ENCODE measurements around the gene SLC25A42.
"Not testable (repeated sequence)": the region's sequence is repeated elsewhere in the genome, so short reads cannot be mapped to it uniquely, and the experiment has no call there.

SLC25A42 gene

DNA sequence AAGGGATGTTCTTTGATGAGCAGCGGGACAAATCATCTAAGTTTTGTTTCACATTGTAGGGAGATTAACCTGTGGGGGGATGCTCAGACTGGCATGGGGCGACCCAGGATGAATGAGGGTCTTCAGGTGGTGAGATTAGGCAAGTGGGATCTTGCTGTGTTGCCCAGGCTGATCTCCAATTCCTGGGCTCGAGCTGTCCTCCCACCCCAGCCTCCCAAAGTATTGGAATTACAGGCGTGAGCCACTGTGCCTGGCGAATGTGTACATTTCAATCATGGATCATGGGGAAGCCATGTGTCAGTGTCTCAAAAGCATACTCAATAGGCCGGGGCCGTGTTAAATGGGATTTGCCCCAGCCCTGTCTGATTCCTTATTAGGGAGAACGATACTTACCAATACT lies 8.1 kb downstream of the SLC25A42 start:
- DNase-seq = no peak

DNA sequence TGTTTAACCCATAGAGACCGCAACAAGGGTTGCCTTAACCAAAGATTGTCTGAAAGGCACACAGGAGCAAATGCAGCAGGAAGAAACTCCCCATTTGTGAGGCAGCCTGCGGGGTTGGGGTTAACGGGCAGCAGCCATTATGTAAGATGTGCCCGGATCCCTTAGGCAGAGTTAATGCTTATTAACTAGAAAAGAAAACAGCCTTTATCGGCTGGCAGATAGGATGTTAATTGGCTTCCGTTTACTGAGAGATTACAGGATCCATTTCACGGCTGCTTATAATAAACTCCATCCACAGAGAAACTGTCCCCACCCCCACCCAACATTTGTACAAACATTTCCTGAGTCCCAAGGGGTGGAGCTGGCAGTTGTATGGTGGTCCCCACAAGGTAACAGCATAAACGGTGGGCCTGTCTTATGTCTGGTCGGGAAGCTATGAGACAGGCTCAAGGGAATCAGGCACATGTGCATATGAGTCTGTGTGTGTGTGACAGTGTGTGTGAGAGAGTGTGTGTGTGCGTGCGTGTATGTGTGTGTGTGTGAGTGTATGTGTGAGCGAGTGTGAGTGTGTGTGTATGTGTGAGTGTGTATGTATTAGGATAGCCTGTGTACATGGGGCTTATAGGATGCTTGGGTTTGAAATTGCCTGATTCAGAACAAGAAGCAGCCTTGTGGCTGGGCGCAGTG lies 10.5 kb downstream of the SLC25A42 start:
- no peak for DNase-seq

DNA sequence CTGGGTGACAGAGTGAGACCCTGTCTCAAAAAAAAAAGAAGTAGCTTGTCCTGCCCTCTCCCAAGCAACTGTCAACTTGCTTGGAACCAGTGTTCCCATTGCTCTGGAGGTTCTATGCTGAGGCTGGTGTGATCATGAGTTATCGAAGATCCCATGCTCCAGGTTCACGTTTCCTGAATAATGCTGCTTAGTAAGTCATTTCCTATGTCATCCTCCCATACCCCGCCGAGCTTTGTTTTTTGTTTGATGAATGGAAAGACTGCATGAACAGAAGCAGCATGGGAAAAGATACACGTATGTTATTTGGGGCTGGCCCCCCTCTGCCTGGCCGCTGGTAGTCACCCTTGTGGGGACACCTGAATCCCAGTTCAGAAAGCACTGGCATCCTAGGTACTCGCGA lies 11.3 kb downstream of the SLC25A42 start:
- DNase-seq = no peak

DNA sequence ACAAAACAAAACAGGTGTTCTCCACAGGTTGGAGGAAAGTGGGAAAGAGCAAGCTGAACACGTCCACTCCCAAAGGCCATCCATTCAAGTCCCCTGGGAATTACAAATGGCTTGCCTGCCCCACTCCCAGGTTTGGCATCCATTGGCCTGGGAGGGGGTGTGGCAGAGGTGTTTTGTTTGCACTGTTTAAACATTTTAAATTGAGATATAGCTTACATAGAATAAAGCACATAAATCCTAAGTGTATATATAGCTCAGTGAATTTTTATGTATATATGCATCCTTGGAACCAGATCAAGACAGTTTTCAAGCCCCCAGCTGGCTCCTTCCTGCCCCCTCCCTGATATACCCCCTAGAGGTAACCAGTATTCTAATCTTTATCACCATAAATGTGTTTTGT lies 12.7 kb downstream of the SLC25A42 start:
- DNase-seq = no peak

DNA sequence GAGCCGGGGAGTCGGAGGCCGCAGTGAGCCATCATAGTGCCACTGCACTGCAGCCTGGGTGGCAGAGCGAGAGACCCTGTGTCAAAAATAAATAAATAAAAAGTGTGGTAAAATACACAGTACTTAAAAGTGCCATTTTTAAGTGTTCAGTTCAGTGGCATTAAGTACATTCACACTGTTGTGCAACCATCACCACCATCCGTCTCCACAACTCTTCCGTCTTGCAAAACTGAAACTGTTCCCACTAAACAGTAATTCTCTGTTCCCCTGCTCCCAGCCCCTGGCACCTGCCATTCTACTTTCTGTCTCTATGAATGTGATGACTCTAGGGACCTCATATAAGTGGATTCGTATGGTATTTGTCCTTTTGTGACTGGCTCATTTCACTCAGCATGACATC lies 13.3 kb downstream of the SLC25A42 start:
- no peak for DNase-seq

DNA sequence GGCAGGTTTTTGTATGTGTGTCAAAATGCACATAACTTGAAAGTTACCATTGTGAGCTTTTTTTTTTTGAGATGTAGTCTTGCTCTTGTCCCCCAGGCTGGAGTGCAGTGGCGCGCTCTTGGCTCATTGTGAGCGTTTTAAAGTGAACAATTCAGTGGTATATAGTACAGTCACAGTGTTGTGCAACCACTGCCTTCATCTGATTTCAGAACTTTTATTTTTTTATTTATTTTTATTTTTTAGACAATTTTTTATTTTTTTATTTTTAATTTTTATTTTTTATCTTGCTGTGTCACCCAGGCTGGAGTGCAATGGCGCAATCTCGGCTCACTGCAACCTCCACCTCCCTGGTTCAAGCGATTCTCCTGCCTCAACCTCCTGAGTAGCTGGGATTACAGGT lies 15.0 kb downstream of the SLC25A42 start:
- DNase-seq = no peak

DNA sequence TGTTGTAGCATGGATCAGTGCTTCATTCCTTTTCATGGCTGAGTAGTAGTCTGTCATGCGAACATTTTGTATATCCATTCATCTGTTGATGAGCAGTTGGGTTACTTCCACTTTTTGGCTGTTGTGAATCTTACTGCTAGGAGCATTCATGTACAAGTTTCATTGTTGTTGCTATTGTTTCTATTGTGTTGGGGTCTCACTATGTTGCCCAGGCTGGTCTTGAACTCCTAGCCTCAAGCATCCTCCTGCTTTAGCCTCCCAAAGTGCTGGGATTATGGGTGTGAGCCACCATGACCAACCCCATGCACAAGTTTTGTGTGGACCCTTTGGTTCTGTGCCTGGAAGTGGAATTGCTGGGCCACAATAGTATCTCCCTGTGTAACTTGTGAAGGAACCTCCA lies 15.8 kb downstream of the SLC25A42 start:
- DNase-seq = no peak

DNA sequence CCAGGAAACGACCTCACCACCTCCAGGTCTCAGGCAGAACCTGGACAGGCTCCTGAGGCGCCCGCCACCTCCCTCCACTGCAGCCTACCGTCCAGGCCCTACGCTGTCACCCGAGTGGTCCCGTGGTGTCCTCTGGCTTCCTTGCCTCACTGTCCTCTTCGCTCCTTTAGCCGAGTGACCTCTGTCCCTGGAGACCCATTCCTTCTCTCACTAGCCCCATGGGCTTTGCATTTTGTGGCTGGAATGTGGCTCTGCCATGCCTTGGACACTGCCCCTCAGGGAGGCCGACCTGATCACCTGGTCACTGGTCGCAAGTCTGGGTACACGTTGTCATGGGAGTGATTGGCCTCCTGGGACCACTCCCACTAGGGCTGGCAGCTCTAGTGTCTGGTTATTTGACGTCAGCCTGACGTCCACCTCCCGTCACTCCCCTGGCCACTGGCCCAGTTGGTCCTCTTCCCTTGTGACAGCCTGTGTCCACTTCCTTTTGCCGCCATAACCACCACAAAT lies 17.9 kb downstream of the SLC25A42 start:
- no peak for DNase-seq

DNA sequence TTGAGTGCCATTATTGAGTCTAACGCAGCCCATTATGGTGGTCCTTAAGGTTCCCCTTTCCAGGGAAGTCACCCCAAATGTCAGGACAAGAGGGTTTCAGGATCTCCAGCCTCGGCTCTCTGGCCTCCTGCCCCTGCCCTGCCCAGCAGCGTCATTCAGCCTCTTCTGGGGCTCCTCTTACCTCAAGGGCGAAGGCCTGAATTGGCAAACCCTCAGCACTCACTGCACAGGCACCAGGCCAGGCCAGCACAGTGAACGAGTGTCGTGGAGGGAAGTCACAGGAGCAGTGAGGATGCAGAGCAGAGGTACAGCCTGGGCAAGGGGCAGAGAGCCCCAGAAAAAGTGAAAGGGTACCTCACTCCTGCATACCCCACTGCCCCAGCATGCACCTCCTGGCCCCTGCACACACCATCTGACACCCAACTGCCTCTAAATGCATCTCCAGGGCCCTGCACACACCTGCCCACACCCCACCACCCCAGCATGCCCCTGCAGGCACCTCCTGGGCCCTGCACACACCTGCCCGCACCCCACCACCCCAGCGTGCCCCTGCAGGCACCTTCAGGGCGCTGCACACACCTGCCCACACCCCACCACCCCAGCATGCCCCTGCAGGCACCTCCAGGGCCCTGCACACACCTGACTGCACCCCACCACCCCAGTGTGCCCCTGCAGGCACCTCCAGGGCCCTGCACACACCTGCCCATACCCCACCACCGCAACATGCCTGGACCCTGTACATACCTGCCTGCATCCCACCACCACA lies 19.8 kb downstream of the SLC25A42 start:
- DNase-seq = no peak

DNA sequence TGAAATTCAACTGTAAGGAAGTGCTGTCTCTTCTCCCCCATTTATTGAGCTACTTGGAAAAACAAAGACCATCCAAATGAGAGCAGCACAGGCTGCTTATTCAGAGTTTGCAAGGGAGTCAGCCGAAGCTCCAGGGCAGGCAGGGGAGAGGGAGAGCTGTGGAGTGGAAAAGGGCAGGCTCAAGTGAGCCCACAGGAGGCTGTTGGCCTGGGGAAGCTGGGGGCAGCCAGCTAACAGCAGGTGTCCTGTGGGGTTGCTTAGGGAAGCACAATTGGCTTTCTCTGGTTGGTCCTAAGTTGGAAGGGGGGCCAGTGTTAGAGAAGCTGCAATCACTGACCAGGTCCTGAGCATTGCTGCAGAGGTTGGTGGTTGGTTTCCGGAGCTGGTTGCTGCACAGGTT lies 23.9 kb downstream of the SLC25A42 start:
- DNase-seq = no peak

DNA sequence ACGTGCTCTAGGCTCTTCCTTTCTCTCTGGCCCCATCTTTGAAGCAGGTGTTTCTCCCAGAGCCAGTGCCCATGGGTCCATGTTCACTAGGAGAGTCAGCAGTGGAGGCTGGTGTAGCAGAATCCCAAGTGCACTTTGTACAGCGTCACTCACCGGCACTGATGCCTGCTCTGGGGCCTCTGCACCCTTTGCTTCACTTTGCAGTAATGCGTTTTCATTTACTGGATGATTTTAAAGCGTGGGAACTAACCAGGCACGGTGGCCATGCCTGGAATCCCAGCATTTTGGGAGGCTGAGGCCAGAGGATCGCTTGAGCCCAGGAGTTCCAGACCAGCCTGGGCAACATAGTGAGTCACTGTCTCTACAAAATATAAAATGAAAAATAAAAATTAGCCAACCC lies 30.7 kb downstream of the SLC25A42 start:
- DNase-seq = no peak

DNA sequence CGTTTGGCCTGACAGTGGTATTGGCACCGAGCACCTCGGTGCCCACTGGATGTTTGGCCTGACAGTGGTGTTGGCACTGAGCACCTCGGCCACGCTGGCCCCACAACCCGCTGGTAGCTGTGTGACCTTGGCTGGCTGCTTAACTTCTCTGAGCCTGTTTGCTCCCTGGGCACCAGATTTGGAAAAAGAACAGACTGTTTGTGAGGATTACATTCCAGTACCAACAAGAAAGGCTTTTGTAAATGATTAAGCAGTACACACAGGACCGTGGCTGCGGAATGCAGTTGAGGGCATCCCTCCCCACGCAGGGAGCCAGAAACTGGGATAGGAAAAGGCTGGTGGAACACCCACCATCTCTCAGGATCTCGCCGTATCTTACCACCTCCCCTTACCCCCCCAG lies 31.9 kb downstream of the SLC25A42 start:
- DNase-seq = no peak

DNA sequence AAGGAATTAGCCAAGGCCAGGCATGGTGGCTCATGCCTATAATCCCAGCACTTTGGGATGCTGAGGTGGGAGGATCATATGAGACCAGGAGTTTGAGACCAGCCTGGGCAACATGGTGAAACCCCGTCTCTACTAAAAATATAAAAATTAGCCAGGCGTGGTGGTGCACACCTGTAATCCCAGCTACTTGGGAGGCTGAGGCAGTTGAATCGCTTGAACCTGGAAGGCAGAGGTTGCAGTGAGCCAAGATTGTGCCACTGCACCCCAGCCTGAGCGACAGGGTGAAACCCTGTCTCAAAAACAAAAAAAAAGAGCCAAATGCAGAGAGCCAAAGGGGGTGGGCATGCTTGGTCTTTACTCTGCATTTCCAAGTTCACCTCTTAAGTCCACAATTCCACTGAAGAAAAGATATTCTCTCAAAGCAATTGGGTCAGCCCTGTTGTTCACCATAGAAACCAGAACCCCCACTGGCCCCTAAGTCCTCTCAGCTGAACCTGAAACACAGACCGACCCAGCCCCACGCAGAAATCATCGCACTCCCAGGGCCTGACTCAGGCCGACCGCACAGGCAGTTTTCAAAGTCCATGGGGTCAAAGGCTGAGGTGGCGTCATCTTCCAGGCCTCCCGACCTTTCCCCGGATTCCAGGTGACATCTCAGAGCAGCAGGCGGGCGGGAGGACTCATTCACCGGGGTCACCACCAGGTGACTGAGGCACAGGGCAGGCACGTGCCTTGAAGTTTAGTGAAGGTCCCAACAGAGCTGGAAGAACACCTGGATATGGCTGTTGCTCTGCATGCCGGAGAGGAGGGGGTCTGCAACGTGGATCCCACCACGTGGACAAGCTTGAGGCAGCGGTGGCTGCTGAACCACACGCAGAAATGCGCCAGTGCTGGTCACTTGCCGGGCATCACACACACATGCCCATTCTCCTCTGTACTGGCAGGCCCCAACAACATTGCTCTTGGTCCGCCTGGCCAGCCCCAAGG lies 33.1 kb downstream of the SLC25A42 start:
- no peak for DNase-seq

DNA sequence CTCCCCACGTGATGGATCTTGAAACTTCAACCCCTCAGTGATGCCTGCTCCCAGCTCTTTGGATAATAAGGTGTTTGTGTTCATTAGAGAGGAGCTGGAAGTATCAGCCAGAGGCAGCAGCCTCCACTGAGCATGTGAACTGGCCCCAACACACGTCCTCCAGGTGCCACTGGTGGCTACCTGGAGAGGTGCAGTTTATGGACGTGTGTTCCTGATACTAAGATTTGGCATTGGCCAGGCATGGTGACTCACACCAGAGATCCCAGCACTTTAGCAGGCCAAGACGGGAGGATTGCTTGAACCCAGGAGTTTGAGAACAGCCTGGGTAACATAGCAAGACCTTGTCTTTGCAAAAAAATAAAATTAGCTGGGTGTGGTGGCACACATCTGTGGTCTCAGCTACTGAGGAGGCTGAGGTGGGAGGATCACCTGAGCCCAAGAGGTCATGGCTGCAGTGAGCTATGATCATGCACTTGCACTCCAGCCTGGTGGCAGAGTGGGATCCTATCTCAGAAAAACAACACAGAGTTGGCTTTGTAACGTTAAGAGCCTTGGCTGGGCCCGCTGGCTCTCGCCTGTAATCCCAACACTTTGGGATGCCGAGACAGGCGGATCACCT lies 34.4 kb downstream of the SLC25A42 start:
- no peak for DNase-seq

DNA sequence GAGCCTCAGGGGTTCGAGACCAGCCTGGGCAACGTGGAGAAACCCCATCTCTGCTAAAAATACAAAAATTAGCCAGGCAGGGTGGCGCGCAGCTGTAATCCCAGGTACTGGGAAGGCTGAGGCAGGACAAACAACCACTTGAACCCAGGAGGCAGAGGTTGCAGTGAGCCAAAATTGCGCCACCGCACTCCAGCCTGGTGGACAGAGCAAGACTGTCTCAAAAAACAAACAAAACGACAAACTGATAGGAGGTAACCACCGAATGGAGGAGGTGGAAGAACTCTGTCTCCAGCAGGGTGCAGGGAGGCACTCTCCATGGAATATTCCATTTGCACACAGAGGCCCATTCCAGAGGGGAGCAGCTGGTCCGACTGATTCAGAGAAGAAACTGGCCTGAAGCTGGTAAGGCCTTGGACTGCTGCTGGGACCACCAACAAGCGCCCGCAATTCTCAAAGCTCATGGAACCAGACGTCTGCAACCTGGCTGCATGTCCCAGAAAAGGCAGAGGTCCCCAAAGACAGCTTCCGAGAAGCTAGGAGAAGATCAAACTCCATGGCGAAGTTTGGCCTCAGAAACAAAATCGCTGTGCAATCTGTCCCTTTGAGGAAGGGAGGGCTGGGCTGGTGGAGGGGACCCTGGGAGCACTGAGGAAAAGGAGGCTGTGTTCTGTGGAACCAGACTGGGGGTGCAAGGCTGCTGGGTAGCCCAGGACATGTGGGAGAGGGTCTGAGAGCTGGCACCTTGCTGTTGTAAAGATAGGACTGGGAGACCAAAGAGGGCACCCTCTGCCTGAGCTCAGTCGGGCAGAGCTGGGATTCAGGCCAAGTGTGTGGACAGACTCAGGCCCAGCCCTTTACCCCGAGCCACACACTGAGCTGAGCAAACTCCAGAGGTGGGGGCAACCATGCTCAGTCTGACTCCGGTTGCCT lies 35.2 kb downstream of the SLC25A42 start:
- no peak for DNase-seq

DNA sequence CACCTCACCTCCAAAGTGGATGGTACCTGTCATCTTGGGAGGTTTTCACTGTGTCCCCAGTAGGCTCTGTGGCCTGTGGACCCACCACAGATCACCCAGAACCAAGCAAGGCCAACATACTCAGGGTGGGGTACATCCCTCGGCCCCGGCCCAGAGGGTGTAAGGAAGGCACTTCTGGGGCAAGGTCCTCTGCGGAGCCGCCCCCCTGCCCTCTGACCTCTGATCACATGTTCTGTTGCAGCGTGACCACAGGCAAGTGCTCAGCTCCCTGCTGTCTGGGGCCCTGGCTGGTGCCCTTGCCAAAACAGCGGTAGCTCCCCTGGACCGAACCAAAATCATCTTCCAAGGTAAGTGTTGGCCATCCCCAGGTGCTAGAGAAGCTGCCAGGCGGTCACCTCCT lies 37.7 kb downstream of the SLC25A42 start:
- DNase-seq = no peak

DNA sequence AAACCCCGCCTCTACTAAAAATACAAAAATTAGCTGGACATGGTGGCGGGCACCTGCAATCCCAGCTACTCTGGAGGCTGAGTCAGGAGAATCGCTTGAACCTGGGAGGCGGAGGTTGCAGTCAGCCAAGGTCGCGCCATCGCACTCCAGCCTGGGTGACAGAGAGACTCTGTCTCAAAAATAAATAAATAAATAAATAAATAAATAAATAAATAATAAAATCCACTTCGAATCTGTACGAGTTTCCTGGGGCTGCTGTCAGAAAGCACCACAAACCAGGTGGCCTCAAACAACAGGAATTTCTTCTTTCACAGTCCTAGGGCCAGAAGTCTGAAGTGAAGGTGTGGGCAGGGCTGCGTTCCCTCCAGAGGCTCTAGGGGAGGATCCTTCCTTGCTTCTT lies 38.8 kb downstream of the SLC25A42 start:
- not testable (repeated sequence) for DNase-seq

DNA sequence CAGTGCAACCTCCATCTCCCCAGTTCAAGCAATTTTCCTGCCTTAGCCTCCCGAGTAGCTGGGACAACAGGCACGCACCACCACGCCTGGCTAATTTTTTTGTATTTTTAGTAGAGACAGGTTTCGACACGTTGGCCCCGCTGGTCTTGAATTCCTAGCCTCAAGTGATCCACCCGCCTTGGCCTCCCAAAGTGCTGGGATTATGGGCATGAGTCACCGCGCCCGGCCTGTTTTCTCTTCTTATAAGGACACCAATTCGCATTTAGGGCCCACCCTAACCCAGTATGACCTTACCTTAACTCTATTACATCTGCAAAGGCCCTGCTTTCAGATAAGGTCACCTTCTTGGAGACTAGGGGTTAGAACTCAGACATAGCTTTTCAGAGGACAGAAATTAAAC lies 39.4 kb downstream of the SLC25A42 start:
- no peak for DNase-seq

DNA sequence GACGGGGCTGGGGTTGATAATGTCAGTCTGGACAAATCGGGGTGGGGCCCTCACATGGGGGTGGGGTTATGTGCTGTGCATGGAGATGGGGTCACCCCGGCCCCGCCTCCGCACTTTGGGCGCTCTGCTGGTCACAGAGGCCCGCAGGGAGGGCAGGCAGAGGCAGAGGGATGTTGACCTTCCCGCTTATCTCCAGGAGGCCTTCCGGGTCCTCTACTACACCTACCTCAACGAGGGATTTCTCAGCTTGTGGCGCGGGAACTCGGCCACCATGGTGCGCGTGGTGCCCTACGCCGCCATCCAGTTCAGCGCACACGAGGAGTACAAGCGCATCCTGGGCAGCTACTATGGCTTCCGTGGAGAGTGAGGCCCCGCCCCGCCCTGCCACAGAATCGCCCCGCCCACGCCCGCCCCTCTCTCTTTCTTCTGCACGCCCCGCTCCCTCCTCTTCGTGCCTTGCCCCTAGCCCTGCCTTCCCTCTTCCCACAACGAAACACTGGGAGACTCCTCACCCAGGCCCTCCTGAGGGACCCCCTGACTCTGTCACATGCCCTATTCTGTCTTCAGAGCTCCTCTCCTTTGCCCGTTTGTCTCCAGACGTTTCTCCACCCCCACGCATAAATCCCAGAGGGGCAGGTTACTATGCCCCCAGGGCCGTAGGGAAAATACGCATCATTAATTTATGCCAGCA lies 41.7 kb downstream of the SLC25A42 start:
- no peak for DNase-seq

DNA sequence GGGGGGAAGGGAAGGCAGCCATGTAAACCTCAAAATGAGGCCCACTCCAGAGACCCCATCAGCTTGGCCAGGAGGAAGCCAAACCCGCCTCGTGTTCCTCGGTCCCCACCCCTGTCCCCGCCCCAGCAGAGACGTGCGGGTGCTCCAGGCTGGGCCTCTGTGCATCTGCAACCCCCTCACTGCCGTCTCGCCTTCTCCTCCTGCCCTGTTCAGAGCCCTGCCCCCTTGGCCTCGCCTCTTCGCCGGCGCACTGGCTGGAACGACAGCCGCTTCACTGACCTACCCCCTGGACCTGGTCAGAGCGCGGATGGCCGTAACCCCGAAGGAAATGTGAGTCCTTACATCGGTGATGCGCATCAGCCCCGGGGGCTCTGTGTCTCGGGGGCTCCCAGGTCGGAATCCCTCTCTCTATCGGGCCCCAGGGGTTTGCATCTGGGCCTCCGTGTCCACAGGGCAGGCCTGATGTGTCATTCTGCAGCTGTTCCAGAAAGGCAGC lies 42.3 kb downstream of the SLC25A42 start:
- DNase-seq = no peak

DNA sequence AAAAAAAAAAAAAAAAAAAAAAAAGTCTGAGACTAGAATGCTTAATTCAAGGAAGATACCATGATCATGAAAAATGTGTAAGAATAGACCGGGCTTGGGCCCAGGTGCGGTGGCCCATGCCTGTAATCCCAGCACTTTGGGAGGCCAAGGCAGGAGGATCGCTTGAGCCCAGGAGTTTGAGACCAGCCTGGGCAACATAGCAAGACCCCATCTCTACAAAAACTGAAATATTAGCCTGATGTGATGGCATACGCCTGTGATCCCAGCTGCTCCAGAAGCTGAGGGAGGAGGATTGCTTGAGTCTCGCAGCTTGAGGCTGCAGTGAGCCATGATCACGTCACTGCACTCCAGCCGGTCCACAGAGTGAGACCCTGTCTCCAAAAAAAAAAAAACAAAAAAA lies 43.1 kb downstream of the SLC25A42 start:
- not testable (repeated sequence) for DNase-seq

All from NCI-H1105 (cell line).